Activated naive CD4-positive, alpha-beta T cell treated with anti-CD3 and anti-CD28 coated beads, Interleukin-2, amount 10 ng/mL, durations not matched to agents 7 days and 5 days (primary cell): ENCODE results near the gene CD52.

Experiments
- CTCF ChIA-PET: fragments of 350-600 bp; sonication (Branson Sonifier 250); formaldehyde crosslinking; loops from one replicate; lab custom pipeline; 2021; ENCODE audit warnings: antibody characterized with exemption; lab: Charles Lee
- DNase-seq: peaks from one replicate; pipeline ENCODE4 v3.0.0-alpha.2; 2020
- H3K27ac Mint-ChIP-seq: one replicate; pipeline ENCODE4 v1.8.0; 2021; ENCODE audit warnings: mild to moderate bottlenecking, moderate library complexity, mixed read lengths
- H3K27me3 Mint-ChIP-seq: one replicate; pipeline ENCODE4 v1.8.0; 2021; ENCODE audit warnings: mild to moderate bottlenecking, mixed read lengths
- H3K36me3 Mint-ChIP-seq: one replicate; pipeline ENCODE4 v1.8.0; 2021; ENCODE audit warnings: mixed read lengths
- H3K4me1 Mint-ChIP-seq: one replicate; pipeline ENCODE4 v1.8.0; 2021; ENCODE audit warnings: mixed read lengths
- H3K4me3 Mint-ChIP-seq: one replicate; pipeline ENCODE4 v1.8.0; 2021; ENCODE audit warnings: mild to moderate bottlenecking, moderate library complexity, mixed read lengths
- H3K9me3 Mint-ChIP-seq: one replicate; pipeline ENCODE4 v1.8.0; 2021; ENCODE audit warnings: mixed read lengths

Gene CD52

DNA sequence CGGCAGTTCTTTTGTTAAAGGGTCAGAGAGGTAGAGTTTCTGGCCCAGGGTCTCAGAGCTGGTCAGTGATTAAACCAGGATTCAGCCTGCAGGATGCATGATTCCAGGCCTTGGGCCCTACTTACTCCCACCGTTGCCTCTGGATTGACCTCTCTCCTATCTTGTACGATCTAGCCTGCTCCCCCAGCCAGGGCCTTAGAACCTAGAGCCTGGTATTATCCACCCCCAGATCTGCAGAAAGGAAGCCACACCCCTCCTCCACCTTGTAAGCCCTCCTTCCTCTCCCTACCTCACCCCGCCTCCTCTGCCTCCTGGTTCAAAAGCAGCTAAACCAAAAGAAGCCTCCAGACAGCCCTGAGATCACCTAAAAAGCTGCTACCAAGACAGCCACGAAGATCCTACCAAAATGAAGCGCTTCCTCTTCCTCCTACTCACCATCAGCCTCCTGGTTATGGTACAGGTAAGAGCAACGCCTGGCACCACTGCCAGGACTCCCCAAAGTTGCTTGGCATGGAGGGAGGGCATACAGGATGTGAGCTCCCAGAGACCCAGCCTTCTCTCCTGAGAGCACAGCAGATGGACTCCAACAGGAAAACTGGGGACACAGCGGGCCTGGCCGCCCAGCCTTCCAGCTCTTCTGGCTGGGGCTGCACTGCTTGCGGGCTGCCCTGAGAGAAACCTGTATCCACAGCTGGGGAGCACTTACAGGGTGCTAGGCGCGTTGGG, at the start of gene CD52:
TSS of gene CD52 (plus strand) at position 347 of the 726 bp plus-strand sequence. CDS start at position 407, 60 bp downstream.
- no peaks in the 10 kb centered on the region for H3K27me3 Mint-ChIP-seq
- peak; percentile 88 for DNase-seq
- H3K4me1 Mint-ChIP-seq = peaks cover 78% of the 10 kb centered on the region
- CTCF ChIA-PET = interaction anchor here (0.9 to 19.9 kb wide), 7 partner anchors 10 to 148 kb away, joined by 3 to 632 read pairs (median 3); partner anchors contain the start of genes SH3BGRL3, UBXN11 and ZNF593
- no peaks in the 10 kb centered on the region for H3K9me3 Mint-ChIP-seq
- peak within 1 kb of the TSS; percentile 90 for H3K4me3 Mint-ChIP-seq
- peak within 1 kb of the TSS; percentile 89 for H3K27ac Mint-ChIP-seq
- peaks cover 43% of the 10 kb centered on the region for H3K36me3 Mint-ChIP-seq

DNA sequence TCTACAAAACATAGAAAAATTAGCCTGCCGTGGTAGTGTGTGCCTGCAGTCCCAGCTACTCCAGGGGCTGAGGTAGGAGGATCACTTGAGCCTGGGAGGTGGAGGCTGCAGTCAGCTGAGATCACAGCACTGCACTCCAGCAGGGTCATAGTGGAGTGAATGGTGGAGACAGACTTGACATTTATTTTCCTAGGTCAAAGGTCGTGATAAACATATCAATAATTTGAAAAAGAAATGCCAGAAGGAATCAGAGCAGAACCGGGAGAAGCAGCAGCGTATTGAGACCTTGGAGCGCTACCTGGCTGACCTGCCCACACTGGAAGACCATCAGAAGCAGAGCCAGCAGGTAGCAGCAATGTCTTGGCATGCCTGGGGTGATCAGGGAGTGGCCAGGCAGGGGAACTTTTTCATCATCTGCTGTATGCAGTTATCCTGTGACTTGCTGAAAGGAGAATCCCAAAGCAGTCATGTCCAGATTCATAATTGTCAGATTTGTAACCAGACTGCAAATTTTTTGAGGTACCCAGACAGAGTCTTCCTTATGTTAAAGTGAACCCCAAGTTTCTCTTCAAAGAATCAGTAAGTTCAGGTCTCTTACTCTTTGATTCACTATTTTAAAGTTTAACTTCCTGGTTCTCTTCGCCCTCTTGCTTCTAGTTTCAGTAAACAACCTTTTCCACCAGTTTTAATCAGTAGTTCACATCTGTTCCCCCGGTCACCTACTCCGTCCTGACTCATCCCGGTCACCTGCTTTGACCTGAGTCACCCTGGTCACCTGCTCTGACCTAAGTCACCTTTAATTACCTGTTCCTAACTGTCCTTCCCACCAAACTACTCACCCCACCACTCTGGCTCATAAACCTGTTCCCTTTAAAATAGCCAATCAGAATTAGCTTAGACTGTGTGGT, 49.2 kb upstream of the CD52 start:
- peaks cover 68% of the 10 kb centered on the region for H3K36me3 Mint-ChIP-seq
- no peak for DNase-seq
- peaks cover 10% of the 10 kb centered on the region for H3K9me3 Mint-ChIP-seq
- CTCF ChIA-PET = interaction anchor here (1.1 kb wide), 1 partner anchor 12 kb away, joined by 3 read pairs; no protein-coding TSS in a partner anchor
- H3K27me3 Mint-ChIP-seq = no peaks in the 10 kb centered on the region
- H3K4me3 Mint-ChIP-seq = no peak overlapping the region
- H3K4me1 Mint-ChIP-seq = no peaks in the 10 kb centered on the region
- H3K27ac Mint-ChIP-seq = no peak overlapping the region

- Mint-ChIP-seq H3K4me3 (no peak overlapping the region), H3K27ac (peak overlapping the region; percentile 29), H3K9me3 (peaks cover 10% of the 10 kb centered on the region), H3K36me3 (peaks cover 64% of the 10 kb centered on the region), H3K27me3 (no peaks in the 10 kb centered on the region), H3K4me1 (peaks cover 1% of the 10 kb centered on the region)
- DNase-seq = no peak
- CTCF ChIA-PET = interaction anchor here (1.1 kb wide), 1 partner anchor 12 kb away, joined by 3 read pairs; no protein-coding TSS in a partner anchor
Observed at GRCh38 chr1:26269198-26269550, 48.6 kb upstream of the CD52 start.

GRCh38 chr1:26274801-26275425, 42.8 kb upstream of the CD52 start:
- H3K36me3 Mint-ChIP-seq = peaks cover 52% of the 10 kb centered on the region
- no peaks in the 10 kb centered on the region for H3K27me3 Mint-ChIP-seq
- peaks cover 53% of the 10 kb centered on the region for H3K4me1 Mint-ChIP-seq
- no peaks in the 10 kb centered on the region for H3K9me3 Mint-ChIP-seq
- H3K27ac Mint-ChIP-seq = peak overlapping the region; percentile 47
- DNase-seq = no peak
- H3K4me3 Mint-ChIP-seq = no peak overlapping the region
- CTCF ChIA-PET = interaction anchor here (0.7 to 18.0 kb wide), 18 partner anchors 9 to 195 kb away, joined by 3 to 632 read pairs (median 4); partner anchors contain the start of genes CD52, CEP85 and ZNF593

DNA sequence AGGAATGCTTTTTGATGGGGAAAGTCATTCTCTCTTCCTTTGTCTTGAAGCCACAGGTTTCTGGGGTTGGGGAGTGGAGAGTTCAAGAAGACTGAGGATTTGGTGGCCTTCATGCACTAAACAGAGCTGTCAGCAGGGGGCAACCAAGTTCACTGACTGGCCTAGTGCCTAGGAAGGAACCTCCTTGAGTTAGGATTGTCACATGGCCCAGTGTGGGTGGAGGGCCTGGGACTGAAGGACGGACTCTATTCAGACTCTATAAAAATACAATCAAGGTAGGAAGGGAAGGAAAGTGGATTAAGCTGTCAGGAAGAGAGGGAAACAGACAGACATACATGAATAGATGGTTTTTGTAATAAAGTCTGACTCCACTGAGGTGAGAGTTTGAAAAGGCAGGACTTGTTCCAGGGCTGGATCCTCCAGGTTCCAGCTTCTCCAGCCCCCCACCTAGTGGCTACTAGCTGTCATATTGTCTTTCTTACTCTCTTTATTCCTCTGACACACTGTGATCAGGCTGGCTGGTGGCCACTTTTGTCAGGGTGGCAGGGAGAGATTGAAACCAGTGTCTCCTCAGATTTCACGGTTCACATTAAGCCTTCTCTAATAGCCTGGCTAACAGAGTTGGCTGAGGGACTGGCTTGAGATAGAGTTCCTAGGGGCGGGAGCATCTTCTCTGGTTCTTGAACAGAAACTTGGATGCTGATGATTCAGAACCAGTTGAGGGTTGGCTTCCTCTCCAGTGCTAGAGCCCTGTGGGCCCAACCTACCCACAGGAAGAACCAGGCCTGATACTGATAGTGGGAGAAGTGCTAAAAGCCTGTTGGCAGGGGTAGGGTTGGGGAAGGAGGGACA, 42.0 kb upstream of the CD52 start:
- peaks cover 52% of the 10 kb centered on the region for H3K36me3 Mint-ChIP-seq
- H3K4me1 Mint-ChIP-seq = peaks cover 57% of the 10 kb centered on the region

DNA sequence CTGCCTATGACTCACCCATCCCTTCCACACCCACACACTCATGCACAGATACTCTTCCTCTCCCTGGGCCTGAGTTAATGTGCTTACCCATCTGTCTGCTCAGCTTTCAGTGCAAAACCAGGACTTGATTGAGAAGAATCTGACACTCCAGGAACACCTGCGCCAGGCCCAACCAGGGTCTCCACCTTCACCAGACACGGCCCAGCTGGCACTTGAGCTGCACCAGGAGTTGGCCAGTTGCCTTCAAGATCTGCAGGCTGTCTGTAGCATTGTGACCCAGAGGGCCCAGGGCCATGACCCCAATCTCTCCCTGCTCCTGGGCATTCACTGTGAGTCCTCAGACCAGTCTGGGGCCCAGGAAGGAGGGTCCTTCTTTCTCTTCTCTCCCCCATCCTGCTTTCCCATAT, 41.3 kb upstream of the CD52 start:
- peak overlapping the region; percentile 33 for H3K4me3 Mint-ChIP-seq
- no peak for DNase-seq
- CTCF ChIA-PET = interaction anchor here (0.5 to 18.0 kb wide), 11 partner anchors 11 to 154 kb away, joined by 3 to 632 read pairs (median 5); partner anchors contain the start of genes CD52 and CEP85
- peaks cover 63% of the 10 kb centered on the region for H3K4me1 Mint-ChIP-seq
- peaks cover 58% of the 10 kb centered on the region for H3K36me3 Mint-ChIP-seq
- H3K27ac Mint-ChIP-seq = peak overlapping the region; percentile 92
- H3K9me3 Mint-ChIP-seq = no peaks in the 10 kb centered on the region
- no peaks in the 10 kb centered on the region for H3K27me3 Mint-ChIP-seq

More for the DNA sequence above, 42.0 kb upstream of the CD52 start:
- Mint-ChIP-seq H3K9me3 (no peaks in the 10 kb centered on the region), H3K27me3 (no peaks in the 10 kb centered on the region), H3K27ac (peak overlapping the region; percentile 92), H3K4me3 (no peak overlapping the region)
- peak; percentile 89 for DNase-seq
- CTCF ChIA-PET = interaction anchor here (0.8 to 18.0 kb wide), 18 partner anchors 10 to 195 kb away, joined by 3 to 632 read pairs (median 4); partner anchors contain the start of genes CD52 and CEP85

- Mint-ChIP-seq H3K4me3 (peak overlapping the region; percentile 33), H3K27ac (peak overlapping the region; percentile 92), H3K9me3 (no peaks in the 10 kb centered on the region), H3K27me3 (no peaks in the 10 kb centered on the region), H3K36me3 (peaks cover 57% of the 10 kb centered on the region), H3K4me1 (peaks cover 70% of the 10 kb centered on the region)
- CTCF ChIA-PET = interaction anchor here (0.9 to 18.0 kb wide), 7 partner anchors 10 to 140 kb away, joined by 3 to 632 read pairs (median 11); partner anchors contain the start of genes CD52 and CEP85
- no peak for DNase-seq
Observed at GRCh38 chr1:26277261-26277661, 40.5 kb upstream of the CD52 start.

DNA sequence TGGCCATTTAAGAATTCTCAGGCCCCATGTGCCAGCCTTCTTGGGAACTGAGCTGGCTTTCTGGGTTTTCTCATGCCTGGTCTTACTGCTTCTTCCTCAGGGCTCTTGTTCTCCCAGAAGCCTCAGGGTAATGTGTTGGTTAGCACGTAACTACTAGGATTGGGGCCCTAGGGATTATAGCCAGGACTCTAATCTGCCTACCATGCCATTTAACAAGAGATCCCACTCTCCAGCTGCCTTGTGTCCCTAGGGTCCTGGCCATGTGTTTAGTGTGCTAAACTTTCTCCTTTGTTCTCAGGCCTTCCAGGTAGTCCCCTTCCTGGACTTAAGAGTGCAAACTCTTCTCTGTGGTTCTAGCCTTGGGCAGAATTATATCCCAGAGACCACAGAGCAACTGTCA, 40.0 kb upstream of the CD52 start:
- H3K9me3 Mint-ChIP-seq = no peaks in the 10 kb centered on the region
- no peak overlapping the region for H3K4me3 Mint-ChIP-seq
- peak overlapping the region; percentile 92 for H3K27ac Mint-ChIP-seq
- peaks cover 60% of the 10 kb centered on the region for H3K36me3 Mint-ChIP-seq
- CTCF ChIA-PET = interaction anchor here (1.0 to 18.0 kb wide), 5 partner anchors 9 to 113 kb away, joined by 3 to 632 read pairs (median 20); partner anchors contain the start of genes CD52 and CEP85
- peaks cover 74% of the 10 kb centered on the region for H3K4me1 Mint-ChIP-seq
- no peaks in the 10 kb centered on the region for H3K27me3 Mint-ChIP-seq
- no peak for DNase-seq

DNA sequence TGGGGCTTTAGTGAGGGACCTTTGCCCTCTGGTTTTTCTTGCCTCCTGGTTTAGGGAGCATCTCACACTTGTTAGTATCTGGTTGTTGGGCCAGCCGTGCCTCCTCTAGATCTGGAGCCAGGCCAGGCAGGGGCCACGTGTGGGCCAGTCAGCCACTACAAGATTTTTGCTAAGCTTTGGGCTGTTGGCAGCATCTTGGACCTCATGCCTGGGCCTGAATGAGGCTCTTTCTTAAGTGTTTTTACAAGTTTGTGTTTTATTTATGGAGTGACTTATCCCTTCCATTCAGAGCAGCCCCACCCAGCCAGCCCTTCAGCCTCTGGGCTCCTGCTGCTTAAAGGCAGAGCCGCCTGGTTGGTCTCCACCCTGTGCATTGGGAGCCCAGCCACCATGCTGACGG, 39.5 kb upstream of the CD52 start:
- no peak for DNase-seq
- no peaks in the 10 kb centered on the region for H3K27me3 Mint-ChIP-seq
- H3K4me1 Mint-ChIP-seq = peaks cover 80% of the 10 kb centered on the region
- H3K4me3 Mint-ChIP-seq = peak overlapping the region; percentile 33
- H3K36me3 Mint-ChIP-seq = peaks cover 62% of the 10 kb centered on the region
- CTCF ChIA-PET = interaction anchor here (1.0 to 18.0 kb wide), 4 partner anchors 9 to 113 kb away, joined by 3 to 632 read pairs (median 44); partner anchors contain the start of gene CD52
- no peaks in the 10 kb centered on the region for H3K9me3 Mint-ChIP-seq
- H3K27ac Mint-ChIP-seq = peak overlapping the region; percentile 92

DNA sequence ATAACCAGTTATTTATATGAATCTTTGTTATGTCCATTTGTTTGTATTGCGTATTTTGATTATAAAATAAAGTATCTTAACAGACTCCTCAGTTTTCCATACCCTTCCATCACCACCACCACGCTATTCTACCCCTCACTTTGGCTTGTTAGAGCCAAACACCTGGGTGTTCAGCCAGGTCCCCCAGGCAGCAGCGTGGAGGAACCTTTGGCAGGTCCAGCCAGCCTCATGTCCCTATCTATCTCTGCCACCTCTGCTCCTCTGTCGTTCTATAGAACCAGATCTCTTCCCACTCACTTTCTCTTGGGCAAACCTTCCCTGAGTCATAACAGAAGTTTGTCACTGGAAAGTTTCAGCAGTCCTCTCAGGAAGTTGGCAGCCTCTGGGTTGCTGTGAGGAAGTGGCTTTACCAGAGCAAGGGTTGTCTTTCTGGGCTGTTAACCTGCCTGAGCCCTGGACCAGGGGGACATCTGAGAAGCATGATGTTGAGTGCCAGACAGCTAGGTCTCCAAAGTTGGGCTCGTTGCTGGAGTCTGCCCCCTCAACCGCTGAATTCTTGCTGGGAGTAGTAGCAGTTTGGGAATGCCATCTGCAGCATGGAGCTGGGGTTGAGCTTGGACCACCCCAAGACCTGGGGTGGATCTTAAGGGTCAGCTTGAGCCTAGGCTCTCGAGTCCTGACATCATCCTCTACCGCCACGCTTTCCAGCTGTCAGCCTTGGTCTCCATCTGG, 38.9 kb upstream of the CD52 start:
- H3K4me1 Mint-ChIP-seq = peaks cover 86% of the 10 kb centered on the region
- peaks cover 67% of the 10 kb centered on the region for H3K36me3 Mint-ChIP-seq
- DNase-seq = peak; percentile 43
- no peaks in the 10 kb centered on the region for H3K27me3 Mint-ChIP-seq
- CTCF ChIA-PET = interaction anchor here (0.8 to 18.0 kb wide), 8 partner anchors 10 to 139 kb away, joined by 3 to 632 read pairs (median 4); partner anchors contain the start of gene CD52
- H3K27ac Mint-ChIP-seq = peak overlapping the region; percentile 92
- no peaks in the 10 kb centered on the region for H3K9me3 Mint-ChIP-seq
- H3K4me3 Mint-ChIP-seq = peak overlapping the region; percentile 91

DNA sequence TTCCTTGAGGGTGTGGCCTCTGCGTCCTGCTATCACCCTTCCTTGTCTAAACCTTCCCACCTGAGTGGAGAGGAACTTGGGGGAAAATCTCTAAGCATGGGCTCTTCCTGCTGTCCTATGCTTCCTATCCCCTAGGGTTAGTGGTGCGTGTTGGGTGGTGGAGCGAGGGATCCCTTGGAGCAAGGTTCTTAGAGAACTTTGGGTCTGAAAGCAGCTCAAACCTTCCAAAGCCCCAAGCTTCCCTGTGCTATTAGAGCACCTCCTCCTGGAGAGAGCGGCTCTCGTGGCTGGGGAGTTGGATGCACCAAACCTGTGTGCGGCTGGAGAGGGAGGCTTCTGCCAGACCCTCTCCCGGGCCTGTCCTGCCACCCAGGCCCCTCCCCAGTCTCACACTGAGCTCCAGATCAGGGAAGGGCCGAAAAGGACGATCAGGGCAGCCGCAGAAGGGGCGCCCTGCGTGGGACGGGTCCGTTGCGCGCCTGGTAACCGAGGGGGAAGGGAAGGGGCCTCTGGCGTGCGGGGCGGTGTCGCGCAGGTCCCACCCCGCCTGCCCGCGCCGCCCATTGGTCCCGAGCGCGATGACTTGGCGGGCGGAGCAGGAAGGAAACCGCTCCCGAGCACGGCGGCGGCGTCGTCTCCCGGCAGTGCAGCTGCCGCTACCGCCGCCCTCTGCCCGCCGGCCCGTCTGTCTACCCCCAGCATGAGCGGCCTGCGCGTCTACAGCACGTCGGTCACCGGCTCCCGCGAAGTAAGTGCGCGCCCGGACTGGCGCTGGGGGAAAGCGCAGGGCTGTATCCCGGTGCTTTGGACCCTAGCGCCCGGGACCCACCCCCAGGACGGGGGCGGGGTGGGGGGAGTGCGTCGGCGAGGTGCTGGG, 38.1 kb upstream of the CD52 start, which contains the start of gene SH3BGRL3:
TSS of gene SH3BGRL3 (plus strand) at position 631 of the 877 bp plus-strand sequence. CDS start at position 701, 70 bp downstream.
- H3K36me3 Mint-ChIP-seq = peaks cover 63% of the 10 kb centered on the region

More for the DNA sequence above, 38.1 kb upstream of the CD52 start, which contains the start of gene SH3BGRL3:
- peak within 1 kb of the TSS; percentile 93 for H3K27ac Mint-ChIP-seq
- no peaks in the 10 kb centered on the region for H3K9me3 Mint-ChIP-seq
- peak; percentile 91 for DNase-seq
- CTCF ChIA-PET = interaction anchor here (0.8 to 18.0 kb wide), 9 partner anchors 9 to 138 kb away, joined by 3 to 632 read pairs (median 4); partner anchors contain the start of gene CD52
- peak within 1 kb of the TSS; percentile 91 for H3K4me3 Mint-ChIP-seq
- peaks cover 88% of the 10 kb centered on the region for H3K4me1 Mint-ChIP-seq
- no peaks in the 10 kb centered on the region for H3K27me3 Mint-ChIP-seq
